Measurements from ENCODE around the gene TPD52L3.

The TPD52L3 gene

DNA sequence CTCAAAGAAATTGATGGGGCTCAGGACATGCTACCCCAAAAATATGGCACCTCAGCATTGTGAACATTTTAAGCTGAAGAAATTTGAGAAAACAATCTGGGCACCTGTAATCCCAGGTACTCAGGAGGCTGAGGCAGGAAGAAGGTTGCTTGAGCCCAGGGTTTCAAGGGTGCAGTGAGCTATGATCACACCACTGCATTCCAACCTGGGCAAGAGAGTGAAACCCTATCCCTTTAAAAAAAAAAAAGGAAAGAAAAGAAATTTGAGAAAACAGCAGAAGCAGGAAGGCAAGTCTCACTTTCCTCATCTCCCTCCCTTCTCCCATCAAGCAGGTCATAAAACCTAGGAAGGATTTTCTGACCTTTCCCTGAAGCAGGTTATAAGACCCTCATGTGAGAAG lies 23.6 kb downstream of the TPD52L3 start:
- H3K4me1 ChIP-seq (ENCODE audit: insufficient read depth, low read length, severe bottlenecking): no peaks in the 10 kb centered on the region
- no peaks in the 10 kb centered on the region for H3K9me2 ChIP-seq (ENCODE audit: low read depth, low read length)
- no peaks in the 10 kb centered on the region for H3F3A ChIP-seq (ENCODE audit: insufficient read depth, low read length)
- no peaks in the 10 kb centered on the region for H3K79me2 ChIP-seq (ENCODE audit: insufficient read depth, low read length)
- no peaks in the 10 kb centered on the region for H4K20me1 ChIP-seq (ENCODE audit: insufficient read depth, low read length)
- H3K9me3 ChIP-seq (ENCODE audit: low read length): no peaks in the 10 kb centered on the region
- no peak overlapping the region for H3K9ac ChIP-seq (ENCODE audit: low read length)
- H3K4me2 ChIP-seq (ENCODE audit: low read length): no peak overlapping the region
- no peak overlapping the region for H3K27ac ChIP-seq (ENCODE audit: low read depth, low read length, poor library complexity, severe bottlenecking)
- H3K36me3 ChIP-seq (ENCODE audit: insufficient read depth, low read length): no peaks in the 10 kb centered on the region
- no peak overlapping the region for H3K4me3 ChIP-seq (ENCODE audit: low read depth, low read length, poor library complexity, severe bottlenecking)
- TF ChIP-seq CTCF (IDR thresholded peaks at IDR 0.05; ENCODE audit: low read length) (no peak), EZH2 (IDR thresholded peaks at IDR 0.05; ENCODE audit: borderline replicate concordance, low read length) (no peak)
- H2AFZ ChIP-seq (ENCODE audit: low read length): no peak overlapping the region
- peaks cover 3% of the 10 kb centered on the region; the same call in 1 of the 2 replicates for H3K27me3 ChIP-seq (ENCODE audit: insufficient read depth, low read length)

GRCh38 chr9:6354072-6354686 lies 26.0 kb downstream of the TPD52L3 start:
- Histone ChIP-seq H4K20me1 (ENCODE audit: insufficient read depth, low read length) (no peaks in the 10 kb centered on the region), H3K4me2 (ENCODE audit: low read length) (no peak overlapping the region), H3K79me2 (ENCODE audit: insufficient read depth, low read length) (no peaks in the 10 kb centered on the region), H3K4me1 (ENCODE audit: insufficient read depth, low read length, severe bottlenecking) (no peaks in the 10 kb centered on the region), H3K9ac (ENCODE audit: low read length) (no peak overlapping the region), H3F3A (ENCODE audit: insufficient read depth, low read length) (no peaks in the 10 kb centered on the region), H2AFZ (ENCODE audit: low read length) (no peak overlapping the region), H3K36me3 (ENCODE audit: insufficient read depth, low read length) (no peaks in the 10 kb centered on the region), H3K27me3 (ENCODE audit: insufficient read depth, low read length) (peaks cover 3% of the 10 kb centered on the region; the same call in 1 of the 2 replicates), H3K9me2 (ENCODE audit: low read depth, low read length) (no peaks in the 10 kb centered on the region), H3K9me3 (ENCODE audit: low read length) (no peaks in the 10 kb centered on the region), H3K4me3 (ENCODE audit: low read depth, low read length, poor library complexity, severe bottlenecking) (no peak overlapping the region), H3K27ac (ENCODE audit: low read depth, low read length, poor library complexity, severe bottlenecking) (no peak overlapping the region)
- TF ChIP-seq CTCF (IDR thresholded peaks at IDR 0.05; ENCODE audit: low read length) (peak; percentile 77), EZH2 (IDR thresholded peaks at IDR 0.05; ENCODE audit: borderline replicate concordance, low read length) (no peak)

DNA sequence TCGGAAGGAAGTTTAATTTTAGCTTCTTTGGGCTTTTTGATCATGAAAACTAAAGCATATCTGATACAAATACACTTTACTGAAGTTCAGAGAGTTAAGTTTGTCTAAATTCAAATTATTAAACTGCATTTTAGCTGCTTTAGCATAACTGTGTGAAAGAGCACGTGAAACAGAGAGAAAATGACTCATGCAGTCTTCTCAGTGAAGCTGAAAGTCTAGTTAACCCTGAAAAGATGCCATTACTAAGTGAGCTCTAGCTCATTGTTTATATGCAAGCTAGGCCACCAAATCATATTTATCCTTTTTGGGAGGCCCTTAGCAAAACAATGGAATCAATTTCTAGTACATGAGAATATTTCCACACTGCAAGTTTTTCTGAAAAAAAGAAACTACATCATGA lies 27.6 kb downstream of the TPD52L3 start:
- Histone ChIP-seq H3K4me2 (ENCODE audit: low read length) (no peak overlapping the region), H3K4me1 (ENCODE audit: insufficient read depth, low read length, severe bottlenecking) (no peaks in the 10 kb centered on the region), H3K27me3 (ENCODE audit: insufficient read depth, low read length) (peaks cover 3% of the 10 kb centered on the region; the same call in 1 of the 2 replicates), H3K9me3 (ENCODE audit: low read length) (no peaks in the 10 kb centered on the region), H3K79me2 (ENCODE audit: insufficient read depth, low read length) (no peaks in the 10 kb centered on the region), H3K9ac (ENCODE audit: low read length) (no peak overlapping the region), H3K4me3 (ENCODE audit: low read depth, low read length, poor library complexity, severe bottlenecking) (no peak overlapping the region), H3F3A (ENCODE audit: insufficient read depth, low read length) (no peaks in the 10 kb centered on the region), H2AFZ (ENCODE audit: low read length) (no peak overlapping the region), H3K9me2 (ENCODE audit: low read depth, low read length) (no peaks in the 10 kb centered on the region), H3K27ac (ENCODE audit: low read depth, low read length, poor library complexity, severe bottlenecking) (no peak overlapping the region), H3K36me3 (ENCODE audit: insufficient read depth, low read length) (no peaks in the 10 kb centered on the region), H4K20me1 (ENCODE audit: insufficient read depth, low read length) (no peaks in the 10 kb centered on the region)
- TF ChIP-seq EZH2 (IDR thresholded peaks at IDR 0.05; ENCODE audit: borderline replicate concordance, low read length) (no peak), CTCF (IDR thresholded peaks at IDR 0.05; ENCODE audit: low read length) (no peak)

Measured in OCI-LY1 (cell line).